GM21390 (cell line): ENCODE results near the gene TCF12.

Experiments used
- ATAC-seq: cut with Tn5 transposase; IDR thresholded peaks from one replicate; pipeline ENCODE4 v1.9.1; 2021; ENCODE audit not compliant: unreplicated experiment

The TCF12 gene

GRCh38 chr15:57328897-57329296 lies 410.5 kb downstream of the TCF12 start:
- no peak for ATAC-seq

- no peak for ATAC-seq
Measured at GRCh38 chr15:57329582-57330367, 411.3 kb downstream of the TCF12 start.

GRCh38 chr15:57330619-57331340 lies 412.3 kb downstream of the TCF12 start:
- no peak for ATAC-seq

- no peak for ATAC-seq
Measured at GRCh38 chr15:57332326-57332725, 413.9 kb downstream of the TCF12 start.

GRCh38 chr15:57333487-57333886 lies 415.0 kb downstream of the TCF12 start:
- no peak for ATAC-seq

- ATAC-seq = no peak
Measured at GRCh38 chr15:57334257-57334656, 415.8 kb downstream of the TCF12 start.

- ATAC-seq = no peak
Measured at GRCh38 chr15:57335293-57335715, 416.9 kb downstream of the TCF12 start.

- ATAC-seq = no peak
Measured at GRCh38 chr15:57335719-57336118, 417.3 kb downstream of the TCF12 start.

- ATAC-seq = no peak
Measured at GRCh38 chr15:57337868-57338411, 419.5 kb downstream of the TCF12 start.

GRCh38 chr15:57339321-57339720 lies 420.9 kb downstream of the TCF12 start:
- no peak for ATAC-seq
